ENCODE measurements around the gene VPS13A.
"Not testable (repeated sequence)": the region's sequence is repeated elsewhere in the genome, so short reads cannot be mapped to it uniquely, and the experiment has no call there.

VPS13A gene

DNA sequence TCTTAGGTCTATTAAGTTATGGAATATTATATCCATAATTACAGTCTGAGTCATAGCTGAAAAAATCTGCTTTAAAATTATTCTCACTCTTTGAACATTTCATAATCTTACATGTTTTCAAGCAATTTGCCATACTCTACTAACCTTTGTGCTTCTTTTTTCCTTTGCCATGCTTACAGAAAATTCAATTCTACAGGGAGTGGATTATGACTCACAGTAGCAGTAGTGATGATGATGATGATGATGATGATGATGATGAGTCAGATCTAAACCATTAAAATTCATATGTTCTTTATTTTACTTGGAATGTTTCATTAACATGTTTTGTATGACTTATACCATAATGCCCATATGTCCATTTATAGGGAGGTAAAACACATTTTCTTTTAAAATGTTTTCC, 207.1 kb downstream of the VPS13A start:
- TF ChIP-seq, protein P1, sequence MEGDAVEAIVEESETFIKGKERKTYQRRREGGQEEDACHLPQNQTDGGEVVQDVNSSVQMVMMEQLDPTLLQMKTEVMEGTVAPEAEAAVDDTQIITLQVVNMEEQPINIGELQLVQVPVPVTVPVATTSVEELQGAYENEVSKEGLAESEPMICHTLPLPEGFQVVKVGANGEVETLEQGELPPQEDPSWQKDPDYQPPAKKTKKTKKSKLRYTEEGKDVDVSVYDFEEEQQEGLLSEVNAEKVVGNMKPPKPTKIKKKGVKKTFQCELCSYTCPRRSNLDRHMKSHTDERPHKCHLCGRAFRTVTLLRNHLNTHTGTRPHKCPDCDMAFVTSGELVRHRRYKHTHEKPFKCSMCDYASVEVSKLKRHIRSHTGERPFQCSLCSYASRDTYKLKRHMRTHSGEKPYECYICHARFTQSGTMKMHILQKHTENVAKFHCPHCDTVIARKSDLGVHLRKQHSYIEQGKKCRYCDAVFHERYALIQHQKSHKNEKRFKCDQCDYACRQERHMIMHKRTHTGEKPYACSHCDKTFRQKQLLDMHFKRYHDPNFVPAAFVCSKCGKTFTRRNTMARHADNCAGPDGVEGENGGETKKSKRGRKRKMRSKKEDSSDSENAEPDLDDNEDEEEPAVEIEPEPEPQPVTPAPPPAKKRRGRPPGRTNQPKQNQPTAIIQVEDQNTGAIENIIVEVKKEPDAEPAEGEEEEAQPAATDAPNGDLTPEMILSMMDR (IDR thresholded peaks at IDR 0.05; ENCODE audit: insufficient read depth, low read depth, low read length, missing control alignments): no peak
- peak; percentile 36 for DNase-seq (ENCODE audit: low read depth)

GRCh38 chr9:77386187-77386586, 208.9 kb downstream of the VPS13A start:
- peak; percentile 7 for DNase-seq (ENCODE audit: low read depth)
- TF ChIP-seq, protein P1 (IDR thresholded peaks at IDR 0.05; ENCODE audit: insufficient read depth, low read depth, low read length, missing control alignments): no peak
- H3K4me3 ChIP-seq (ENCODE audit: low read length): no peak overlapping the region

More for the DNA sequence above, 207.1 kb downstream of the VPS13A start:
- no peak overlapping the region for H3K4me3 ChIP-seq (ENCODE audit: low read length)

DNA sequence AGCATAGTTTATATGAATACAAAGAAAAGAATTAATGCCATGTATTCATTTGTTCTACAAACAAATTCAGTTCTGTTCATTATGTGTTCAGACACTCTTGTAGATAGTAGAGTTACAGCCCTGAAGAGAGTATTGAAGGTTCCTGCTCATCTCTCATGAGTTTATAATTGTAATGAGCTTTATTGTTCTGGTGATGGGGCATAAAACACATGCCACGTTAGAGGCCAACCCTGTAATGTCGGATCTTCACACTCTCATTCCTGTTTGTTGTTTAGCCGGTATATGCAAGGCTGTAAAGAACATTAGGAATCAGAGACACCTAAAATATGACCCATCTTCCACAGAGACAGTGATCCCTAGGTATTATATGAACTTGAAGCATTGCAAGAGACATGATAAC, 214.5 kb downstream of the VPS13A start:
- DNase-seq (ENCODE audit: low read depth): no peak
- TF ChIP-seq, protein P1 (IDR thresholded peaks at IDR 0.05; ENCODE audit: insufficient read depth, low read depth, low read length, missing control alignments): no peak
- no peak overlapping the region for H3K4me3 ChIP-seq (ENCODE audit: low read length)

- no peak for DNase-seq (ENCODE audit: low read depth)
- TF ChIP-seq, protein P1 (IDR thresholded peaks at IDR 0.05; ENCODE audit: insufficient read depth, low read depth, low read length, missing control alignments): no peak
- no peak overlapping the region for H3K4me3 ChIP-seq (ENCODE audit: low read length)
These were observed 215.0 kb downstream of the VPS13A start for GRCh38 chr9:77392328-77392727.

DNA sequence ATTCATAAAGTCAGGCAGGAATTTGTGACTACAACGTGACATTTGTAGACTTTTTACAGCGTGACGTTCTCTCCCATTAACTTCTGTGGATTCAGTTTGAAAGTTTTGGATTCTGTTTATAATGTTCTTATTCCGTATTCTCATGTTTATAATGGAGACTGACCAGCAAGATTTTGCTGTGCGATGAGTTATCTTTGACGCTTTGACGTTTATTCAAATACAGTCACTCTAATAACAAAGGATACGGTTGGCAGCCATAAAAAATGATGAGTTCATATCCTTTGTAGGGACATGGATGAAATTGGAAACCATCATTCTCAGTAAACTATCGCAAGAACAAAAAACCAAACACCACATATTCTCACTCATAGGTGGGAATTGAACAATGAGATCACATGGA, 221.2 kb downstream of the VPS13A start:
- H3K4me3 ChIP-seq (ENCODE audit: low read length); DNase-seq (ENCODE audit: low read depth): not testable (repeated sequence)

DNA sequence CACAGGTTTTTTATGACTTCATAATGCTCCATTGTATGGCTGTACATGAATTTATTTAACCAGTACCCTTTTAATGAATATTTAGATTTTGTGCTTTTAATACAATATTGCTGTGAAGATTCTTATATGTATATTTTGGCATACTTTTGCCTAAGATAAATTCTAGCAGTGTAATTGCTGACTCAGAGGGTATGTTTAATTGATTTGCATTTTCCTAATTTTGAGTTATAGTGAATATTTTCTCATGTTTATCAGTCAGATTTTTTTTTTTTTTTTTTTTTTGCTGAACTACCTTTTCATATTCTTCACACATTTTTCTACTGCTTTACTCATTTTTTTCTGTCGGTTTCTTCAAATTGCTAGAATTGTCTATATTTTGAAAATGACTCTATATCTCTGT, 222.6 kb downstream of the VPS13A start:
- TF ChIP-seq, protein P1 (IDR thresholded peaks at IDR 0.05; ENCODE audit: insufficient read depth, low read depth, low read length, missing control alignments): no peak

DNA sequence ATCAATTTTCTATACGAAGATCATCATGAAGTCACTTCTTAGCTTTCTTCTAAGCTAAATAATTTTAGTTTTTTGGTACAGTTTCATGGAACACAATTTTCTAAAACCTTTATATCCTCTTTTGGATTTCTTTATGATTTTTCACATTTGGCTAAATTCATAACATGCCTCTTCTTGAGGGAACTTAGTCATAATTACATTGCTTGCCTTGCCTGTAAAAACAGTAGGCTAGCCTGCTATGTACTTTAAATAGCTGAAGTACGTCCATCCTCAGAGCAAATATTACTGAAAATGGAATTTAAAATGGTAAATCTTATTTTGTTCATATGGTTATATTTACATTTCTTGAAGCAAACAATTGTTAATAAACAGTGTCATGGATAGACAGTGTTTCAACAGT, 225.0 kb downstream of the VPS13A start:
- TF ChIP-seq, protein P1 (IDR thresholded peaks at IDR 0.05; ENCODE audit: insufficient read depth, low read depth, low read length, missing control alignments): no peak
- no peak overlapping the region for H3K4me3 ChIP-seq (ENCODE audit: low read length)
- peak; percentile 33 for DNase-seq (ENCODE audit: low read depth)

More for the DNA sequence above, 222.6 kb downstream of the VPS13A start:
- no peak overlapping the region for H3K4me3 ChIP-seq (ENCODE audit: low read length)
- no peak for DNase-seq (ENCODE audit: low read depth)
